ENCODE results near the gene SSH3.

The SSH3 gene

DNA sequence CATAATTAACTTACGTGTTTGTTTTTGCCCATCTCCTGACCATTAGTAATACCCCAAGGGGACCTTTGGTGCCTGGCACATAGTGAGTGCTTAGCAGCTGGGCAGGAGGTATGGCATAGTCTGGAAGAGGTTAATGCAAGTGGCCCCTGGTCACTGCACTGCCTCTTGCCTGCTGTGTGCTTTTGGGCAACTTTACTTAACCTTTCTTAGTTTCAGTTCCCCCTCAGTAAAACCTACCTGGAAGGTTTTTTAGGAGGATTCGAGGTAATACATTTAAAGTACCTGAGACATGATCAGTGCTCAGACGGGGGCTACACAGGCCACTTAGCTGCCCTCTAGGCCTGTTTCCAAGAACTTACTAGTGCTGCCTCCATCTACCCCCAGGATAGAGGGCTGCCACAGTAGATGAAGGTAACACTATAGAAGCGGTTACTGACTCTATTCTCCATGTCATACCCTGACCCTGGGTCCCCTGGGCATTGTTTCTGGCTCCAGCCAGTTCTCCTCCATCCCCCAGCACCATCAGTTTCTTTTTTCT lies 46.7 kb downstream of the SSH3 start:
- DNase-seq, result no peak

DNA sequence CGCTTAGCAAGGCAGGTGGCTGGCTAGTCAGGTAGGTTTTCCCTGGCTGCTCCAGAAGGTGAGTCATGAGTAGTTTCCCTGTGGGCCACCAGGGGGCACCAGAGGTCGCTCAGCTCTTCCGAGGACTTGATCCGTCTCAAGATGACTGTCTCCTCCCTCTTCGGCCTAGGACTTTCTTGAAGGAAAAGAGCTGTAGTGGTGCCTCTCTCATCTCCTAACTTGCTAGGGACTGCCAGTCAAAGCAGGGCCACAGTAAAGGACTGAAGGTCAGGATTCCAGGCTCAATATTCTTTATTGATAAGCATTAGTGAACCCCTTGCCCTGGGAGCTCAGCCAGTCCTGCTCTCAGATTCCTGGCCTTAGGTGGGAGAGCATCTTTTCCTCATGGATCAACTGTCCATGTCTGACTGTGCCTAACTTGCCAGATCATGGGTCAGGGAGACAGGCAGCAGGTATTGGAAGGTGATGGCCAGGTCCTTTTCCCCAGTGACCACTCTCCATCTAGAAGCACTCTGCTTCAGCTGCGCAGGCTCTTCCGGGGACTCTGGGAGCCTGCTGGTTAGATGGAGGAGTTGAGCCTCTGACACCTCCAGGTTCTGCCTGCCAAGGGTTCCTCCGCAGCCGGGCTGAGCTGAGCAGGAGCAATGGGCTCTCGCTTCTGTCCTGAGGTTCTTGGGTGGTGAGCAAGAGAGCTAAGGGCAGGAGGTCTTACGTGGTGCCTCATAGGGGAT lies 48.1 kb downstream of the SSH3 start:
- peak; percentile 18 for DNase-seq

DNA sequence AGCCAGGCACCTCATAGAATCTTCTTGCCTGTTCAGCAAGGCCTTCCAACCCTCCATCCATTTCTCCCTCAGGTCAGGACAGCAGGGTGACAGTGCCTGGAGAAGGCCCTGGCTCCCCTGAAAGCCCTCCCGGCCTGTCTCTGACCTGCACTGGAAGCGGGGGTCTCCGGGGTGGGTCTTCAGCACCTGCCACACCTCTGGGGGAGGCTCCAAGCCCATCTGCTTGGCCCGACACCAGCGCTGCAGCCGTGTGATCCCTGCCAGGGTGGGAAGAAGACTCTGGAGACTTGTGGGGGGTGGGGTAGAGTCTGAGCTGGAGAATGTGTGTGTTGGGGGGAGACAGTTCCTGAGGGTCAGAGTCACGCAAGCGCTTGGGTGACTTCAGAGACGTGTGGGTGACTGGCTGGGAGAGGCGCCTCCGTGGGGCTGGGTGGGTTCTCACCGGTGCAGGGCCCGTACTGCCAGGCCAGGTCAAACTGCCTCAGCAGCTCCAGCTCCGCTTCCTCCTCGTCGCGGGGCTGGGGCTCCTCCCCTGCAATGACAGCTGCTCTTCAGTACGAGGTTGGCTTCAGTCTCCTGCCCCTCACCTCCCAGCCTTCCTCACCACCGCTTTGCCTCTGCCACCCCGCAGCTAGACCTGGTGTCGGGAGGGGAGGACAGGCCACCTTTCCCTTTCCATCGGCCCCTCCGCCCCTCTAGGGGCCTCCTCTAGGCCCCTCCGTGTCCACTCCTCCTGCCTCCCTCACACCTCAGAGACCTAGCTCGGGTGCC lies 49.4 kb downstream of the SSH3 start:
- DNase-seq, result peak; percentile 32

DNA sequence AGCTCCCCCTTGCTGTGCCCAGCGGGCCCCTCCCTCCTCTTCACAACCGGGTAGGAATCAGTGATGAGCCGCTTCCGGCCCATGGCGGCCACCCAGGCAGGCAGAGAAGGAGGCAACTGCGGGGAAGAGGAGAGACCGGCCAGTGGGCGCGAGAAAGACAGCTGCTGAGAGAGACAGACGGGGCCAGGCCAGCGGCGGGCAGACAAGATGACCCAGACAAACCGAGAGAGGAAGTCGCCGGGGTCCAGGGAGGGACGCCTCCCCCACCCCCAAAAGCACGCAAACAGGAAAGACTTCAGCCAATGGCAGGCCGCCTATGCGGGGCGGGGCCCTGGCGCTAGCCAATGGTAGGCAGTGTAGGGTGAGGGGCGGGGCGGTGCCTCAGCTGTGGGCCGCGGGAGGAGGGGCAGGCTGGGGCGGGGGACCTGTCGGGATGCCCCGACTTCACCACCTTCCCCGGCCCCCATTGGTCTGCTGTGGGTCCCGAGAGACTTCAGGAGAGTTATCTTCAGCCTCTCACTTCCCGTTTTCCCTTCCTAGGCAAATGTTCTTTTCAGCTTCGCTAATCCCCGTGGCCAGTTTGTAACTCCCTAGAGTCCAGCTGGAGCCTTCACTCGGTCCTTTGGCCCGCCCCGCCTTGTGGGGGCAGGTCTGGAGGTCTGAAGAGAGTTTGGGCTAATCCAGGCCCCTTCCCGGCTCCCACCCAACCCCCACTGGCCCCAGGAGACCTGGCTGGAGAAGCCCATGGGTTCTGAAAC lies 50.2 kb downstream of the SSH3 start, which contains the start of gene POLD4:
Gene POLD4 (minus strand): TSS at position 230 of the 758 bp plus-strand sequence. CDS start 147 bp downstream, at position 83.
- DNase-seq, result peak; percentile 76

DNA sequence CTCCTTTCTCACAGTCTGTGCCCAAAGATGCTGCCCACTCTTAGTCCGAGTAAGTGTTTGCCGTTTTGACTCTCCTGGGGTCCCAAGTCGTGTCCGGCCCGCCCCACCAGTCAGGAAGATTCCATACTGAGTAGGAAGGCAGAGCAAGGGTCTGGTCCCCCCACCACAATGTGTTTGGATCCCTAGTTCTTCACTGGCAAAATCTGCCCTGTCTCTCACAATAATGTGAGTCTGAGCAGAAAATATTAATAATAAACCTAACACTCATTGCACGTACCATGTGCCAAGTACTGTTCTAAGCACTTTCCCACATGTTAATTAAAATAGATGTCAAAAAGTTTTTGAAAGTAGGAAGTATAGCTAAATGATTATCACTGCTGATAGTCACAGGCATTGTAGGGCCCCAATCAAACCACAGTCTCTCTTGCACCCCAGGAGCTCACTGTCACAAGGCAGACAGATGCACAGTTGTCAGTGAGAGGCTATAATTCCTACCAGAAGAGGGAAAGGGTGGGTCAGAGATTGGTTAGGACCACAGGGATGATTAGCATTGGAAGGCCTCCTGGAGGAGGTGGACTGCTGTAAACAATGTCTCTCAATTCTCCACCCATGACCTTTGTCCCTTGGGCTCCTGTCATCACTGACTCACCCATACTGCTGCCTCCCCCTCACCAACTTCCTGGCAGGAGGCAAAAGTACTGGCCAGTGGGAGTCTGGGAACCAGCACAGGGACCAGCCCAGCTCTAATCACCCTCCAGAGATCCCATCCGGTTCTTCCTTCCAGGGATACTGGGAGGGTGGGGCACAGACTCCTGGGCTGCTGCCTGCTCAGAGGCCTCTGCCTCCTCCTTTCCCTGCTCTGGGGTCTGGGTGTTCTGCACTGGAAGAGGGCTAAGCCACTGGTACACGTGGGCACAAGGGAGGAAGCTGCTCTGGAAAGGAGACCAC lies 51.0 kb downstream of the SSH3 start:
- no peak for DNase-seq

DNA sequence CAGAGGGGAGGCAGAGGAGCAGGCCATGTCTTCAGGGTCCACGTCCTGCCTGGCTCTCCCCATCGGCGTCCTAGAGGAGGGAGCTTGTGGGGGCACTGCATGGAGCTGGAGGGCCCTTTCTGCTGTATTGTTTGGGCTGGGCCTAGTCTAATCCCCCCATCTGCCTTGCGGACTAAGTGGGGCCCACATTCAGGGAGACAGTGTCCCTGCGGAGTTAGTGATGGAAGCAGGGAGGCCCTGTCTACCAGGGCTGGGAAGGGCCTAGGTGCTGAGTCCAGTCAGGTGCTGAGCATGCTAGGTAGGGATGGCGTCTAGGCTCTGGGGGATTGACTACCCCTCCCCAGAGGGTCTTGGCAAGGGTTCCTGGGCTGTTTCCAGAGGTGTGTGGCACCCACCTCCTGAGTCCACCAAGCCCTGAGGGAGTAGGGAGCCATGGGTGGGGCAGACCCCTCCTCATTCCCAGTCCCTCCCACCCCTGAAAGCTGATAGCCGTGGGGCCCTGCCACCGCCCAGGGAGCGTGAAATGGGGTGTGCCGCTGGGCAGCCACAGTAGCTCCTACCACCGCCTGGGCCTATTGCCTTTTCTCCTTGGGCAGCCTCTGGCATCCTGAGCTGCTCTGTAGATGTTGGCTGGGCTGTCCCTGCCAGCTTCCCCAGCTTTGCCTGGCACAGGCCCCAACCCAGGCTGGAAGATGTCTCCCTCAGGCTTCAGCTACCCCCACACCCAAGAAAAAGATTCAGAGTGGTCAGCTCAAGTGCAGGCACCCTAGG lies 51.9 kb downstream of the SSH3 start:
- DNase-seq, result no peak

DNA sequence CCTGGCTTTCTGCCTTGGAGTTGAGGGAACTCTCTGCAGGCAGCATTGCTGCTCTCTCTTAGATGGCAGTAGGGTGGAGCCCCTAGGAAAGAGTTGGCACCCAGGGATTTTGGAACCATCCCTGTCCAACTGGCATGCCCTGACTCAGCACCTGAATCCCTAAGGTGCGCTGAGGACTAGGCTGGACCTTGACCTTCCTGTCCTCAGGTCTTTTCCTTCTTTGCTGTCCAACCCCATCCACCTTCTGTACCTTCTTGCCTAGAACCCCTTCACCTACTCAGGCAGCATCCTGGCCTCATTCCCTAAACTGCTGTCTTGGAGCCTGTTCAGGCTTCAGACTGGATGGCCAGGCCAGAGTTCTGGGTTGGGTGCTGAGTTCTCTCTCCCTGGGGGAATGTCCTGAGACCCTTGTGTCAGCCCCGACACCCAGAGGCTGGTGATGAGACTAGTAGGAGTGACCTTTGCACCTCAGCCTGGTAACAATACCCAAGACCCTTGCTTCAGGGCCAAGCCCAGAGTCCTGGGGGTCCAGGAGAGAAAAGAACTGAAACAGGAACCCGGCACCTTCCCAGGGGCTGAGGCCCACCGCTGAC lies 52.6 kb downstream of the SSH3 start:
- no peak for DNase-seq

DNA sequence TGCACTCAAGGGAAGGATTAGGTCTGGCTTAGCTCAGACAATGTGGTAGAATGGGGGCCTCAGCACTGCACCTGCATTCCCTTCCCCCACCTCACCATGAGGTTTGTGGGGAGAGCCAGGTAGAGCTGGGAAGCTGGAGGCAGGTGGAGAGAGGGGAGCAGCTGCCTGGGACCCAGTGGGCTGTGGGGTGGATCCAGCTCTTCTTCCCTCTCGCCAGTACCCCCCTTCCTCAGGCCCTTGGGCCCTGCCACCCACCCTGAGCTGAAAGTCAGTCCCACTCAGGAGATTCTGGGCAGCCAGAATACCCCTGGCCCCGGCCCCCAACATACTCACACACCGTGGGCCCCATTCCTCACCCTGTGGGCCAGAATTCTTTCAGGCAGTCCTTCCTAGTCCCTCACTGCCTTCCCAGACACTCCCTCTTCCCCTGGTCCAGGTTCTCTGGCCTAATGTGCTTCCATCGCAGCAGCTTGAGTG lies 53.1 kb downstream of the SSH3 start:
- DNase-seq, result no peak

DNA sequence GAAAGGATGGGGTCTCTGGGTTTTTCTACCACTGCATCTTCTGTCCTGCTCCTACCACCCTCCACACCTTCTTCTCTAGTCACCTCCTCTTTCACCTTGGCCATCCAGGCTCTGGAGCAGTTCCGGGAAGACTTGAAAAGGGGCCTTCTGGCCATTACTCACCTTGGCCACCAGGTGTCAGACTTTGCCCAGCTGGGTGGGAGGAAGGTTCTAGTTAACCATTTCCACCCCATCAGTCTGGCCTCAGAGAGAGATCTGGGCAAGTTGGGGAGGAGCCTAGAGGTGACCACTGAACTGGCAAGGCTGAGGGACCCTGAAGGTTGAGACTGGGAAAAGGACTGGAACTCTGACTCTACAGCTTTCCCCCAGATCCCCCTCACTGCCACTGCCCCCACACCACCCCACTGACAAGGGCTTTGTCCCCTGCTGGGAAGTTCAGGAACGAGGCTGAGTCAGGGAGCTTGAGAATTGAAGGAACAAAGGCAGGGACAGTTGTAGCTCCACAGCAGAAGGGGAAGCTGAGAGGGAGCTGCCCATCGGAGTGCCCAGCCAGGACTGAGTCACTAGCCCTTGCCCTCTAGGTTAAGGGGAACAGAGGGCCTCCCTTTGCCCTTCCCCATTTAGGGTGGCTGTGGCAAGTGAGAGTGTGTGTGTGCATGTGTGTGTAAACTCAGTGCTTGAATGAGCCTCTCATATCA lies 53.7 kb downstream of the SSH3 start:
- peak; percentile 32 for DNase-seq

DNA sequence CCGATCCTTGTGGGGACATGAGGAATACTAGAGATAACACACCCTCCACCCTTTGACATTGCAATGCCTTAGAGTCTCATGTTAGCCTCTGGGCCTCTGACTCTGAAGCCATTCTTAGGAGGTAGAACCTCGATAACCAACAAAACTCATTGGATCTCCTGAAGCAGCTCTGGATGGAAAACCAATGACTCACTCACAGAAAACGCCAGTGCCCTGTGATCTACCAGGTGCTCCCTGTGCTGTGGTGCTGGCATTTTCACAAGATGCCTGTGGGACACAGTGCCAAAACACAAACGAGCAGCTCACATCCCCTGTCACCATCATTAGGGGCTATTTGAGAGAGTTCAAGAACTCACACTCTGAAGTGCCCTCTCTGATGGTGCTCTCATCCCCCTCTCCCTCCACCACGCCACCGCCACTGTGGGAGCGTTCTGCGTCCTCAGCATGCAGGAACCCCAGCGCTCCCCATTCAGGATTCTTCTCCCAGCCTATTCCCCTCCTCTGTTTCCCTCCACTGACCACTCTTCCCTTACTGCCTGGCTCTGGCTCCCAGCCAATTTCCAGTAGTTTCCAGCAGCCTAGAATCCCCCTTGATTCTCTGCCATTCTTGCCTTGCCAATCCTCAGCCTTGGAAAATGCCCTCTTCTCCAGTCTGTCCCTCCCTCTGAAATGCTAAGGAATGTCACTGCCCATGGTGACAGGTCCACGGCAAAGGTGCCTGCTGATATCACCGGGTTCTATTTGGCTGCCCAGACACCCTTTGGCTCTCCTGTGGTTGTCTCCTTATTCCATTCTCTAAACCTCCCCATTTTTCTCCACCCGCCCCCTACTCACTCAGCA lies 54.7 kb downstream of the SSH3 start:
- DNase-seq, result no peak

Measured in NCI-H2107 (cell line).